WTC11 (cell line): ENCODE measurements around the gene SPX. TPM values are rescaled to one million over a fixed set of nuclear protein-coding genes. Genes with fewer than 3 reads are reported as not detected.

Source experiments
- ATAC-seq: fragments of 200-7000 bp; cut with Tn5 transposase; 2 replicates; pipeline ENCODE4 v1.10.0; 2021; ENCODE audit warnings: mild to moderate bottlenecking, moderate library complexity
- CTCF ChIA-PET: fragments of 300-600 bp; sonication (Branson Sonifier 250); formaldehyde crosslinking; loops from one replicate; lab custom pipeline; 2021; ENCODE audit warnings: antibody characterized with exemption; lab: Charles Lee
- POLR2A ChIA-PET: fragments of 350-600 bp; sonication (Branson Sonifier 250); formaldehyde crosslinking; loops from one replicate; lab custom pipeline; 2021; ENCODE audit warnings: antibody characterized with exemption; lab: Charles Lee
- DNase-seq: peaks from one replicate; pipeline ENCODE4 v3.0.0; 2021; ENCODE audit warnings: low spot score
- H3K27ac Mint-ChIP-seq: 2 replicates; pipeline ENCODE4 v1.8.0; 2021; ENCODE audit warnings: mixed read lengths
- H3K27me3 Mint-ChIP-seq: 2 replicates; pipeline ENCODE4 v1.8.0; 2021; ENCODE audit warnings: low read depth, mild to moderate bottlenecking, moderate library complexity, mixed read lengths
- H3K36me3 Mint-ChIP-seq: 2 replicates; pipeline ENCODE4 v1.8.0; 2021; ENCODE audit warnings: mixed read lengths
- H3K4me1 Mint-ChIP-seq: 2 replicates; pipeline ENCODE4 v1.8.0; 2022; ENCODE audit warnings: mixed read lengths
- H3K4me3 Mint-ChIP-seq: 2 replicates; pipeline ENCODE4 v1.8.0; 2021; ENCODE audit warnings: mild to moderate bottlenecking, moderate library complexity, mixed read lengths
- H3K9me3 Mint-ChIP-seq: 2 replicates; pipeline ENCODE4 v1.8.0; 2021; ENCODE audit warnings: mixed read lengths
- ATF6 ChIP-seq: sonication (generic); formaldehyde crosslinking; IDR thresholded peaks from 2 replicates; pipeline ENCODE4 v1.8.1; 2023; ENCODE audit warnings: mild to moderate bottlenecking, missing genetic modification reagents
- E2F1 ChIP-seq: sonication (generic); formaldehyde crosslinking; IDR thresholded peaks from 2 replicates; pipeline ENCODE4 v1.8.0; 2022; ENCODE audit warnings: mild to moderate bottlenecking, missing genetic modification reagents
- EMX1 ChIP-seq: fragments of 250-450 bp; sonication (Bioruptor Pico); IDR thresholded peaks from 2 replicates; pipeline ENCODE4 v1.8.0; 2021; ENCODE audit warnings: mild to moderate bottlenecking
- FOXK1 ChIP-seq: sonication (generic); formaldehyde crosslinking; IDR thresholded peaks from 2 replicates; pipeline ENCODE4 v1.8.0; 2022; ENCODE audit warnings: mild to moderate bottlenecking, moderate library complexity, missing genetic modification reagents
- FOXP4 ChIP-seq: sonication (generic); formaldehyde crosslinking; IDR thresholded peaks from 2 replicates; pipeline ENCODE4 v1.8.0; 2022; ENCODE audit warnings: mild to moderate bottlenecking, missing genetic modification reagents
- KAT7 ChIP-seq: sonication (generic); formaldehyde crosslinking; IDR thresholded peaks from 2 replicates; pipeline ENCODE4 v1.8.1; 2023; ENCODE audit warnings: missing genetic modification reagents, mild to moderate bottlenecking, borderline replicate concordance
- NR3C1 ChIP-seq: sonication (generic); formaldehyde crosslinking; conservative IDR thresholded peaks from 2 replicates; pipeline ENCODE4 v1.8.1; 2023; ENCODE audit warnings: low read depth, mild to moderate bottlenecking, missing genetic modification reagents
- TEAD4 ChIP-seq: sonication (generic); formaldehyde crosslinking; IDR thresholded peaks from 2 replicates; pipeline ENCODE4 v1.8.0; 2022; ENCODE audit warnings: mild to moderate bottlenecking, missing genetic modification reagents
- ZBTB21 ChIP-seq: sonication (generic); formaldehyde crosslinking; IDR thresholded peaks from 2 replicates; pipeline ENCODE4 v1.8.1; 2023; ENCODE audit warnings: mild to moderate bottlenecking, missing genetic modification reagents, borderline replicate concordance
- ZNF232 ChIP-seq: sonication (generic); formaldehyde crosslinking; IDR thresholded peaks from 2 replicates; pipeline ENCODE4 v1.8.0; 2022; ENCODE audit warnings: mild to moderate bottlenecking, missing genetic modification reagents
- ZNF396 ChIP-seq: fragments of 250-450 bp; sonication (Bioruptor Pico); IDR thresholded peaks from 2 replicates; pipeline ENCODE4 v1.8.0; 2021; ENCODE audit warnings: mild to moderate bottlenecking, moderate library complexity, borderline replicate concordance
- ZNF425 ChIP-seq: fragments of 250-450 bp; sonication (Bioruptor Pico); conservative IDR thresholded peaks from 2 replicates; pipeline ENCODE4 v1.9.0; 2021; ENCODE audit warnings: mild to moderate bottlenecking
- ZNF512 ChIP-seq: sonication (generic); formaldehyde crosslinking; IDR thresholded peaks from 2 replicates; pipeline ENCODE4 v1.8.1; 2022; ENCODE audit warnings: missing genetic modification reagents, borderline replicate concordance
- total RNA-seq: library from RNA; stranded (reverse); gene quantifications from 3 replicates; pipeline ENCODE4 v1.2.3, GENCODE V29; 2021

Gene SPX
- total RNA-seq, 1 experiment from 2014 or later: 0.46 TPM

- ChIA-PET CTCF (no interaction called here), POLR2A (no interaction called here)
- Mint-ChIP-seq H3K36me3 (no peaks in the 10 kb centered on the region), H3K4me1 (peaks cover 3% of the 10 kb centered on the region), H3K27me3 (no peaks in the 10 kb centered on the region), H3K9me3 (no peaks in the 10 kb centered on the region), H3K4me3 (no peak overlapping the region), H3K27ac (no peak overlapping the region)
- TF ChIP-seq ZNF425 (CRISPR knock-in tag): no peak
- no peak for ATAC-seq
- DNase-seq: no peak
These were observed 40.9 kb downstream of the SPX start for GRCh38 chr12:21566907-21567394.

DNA sequence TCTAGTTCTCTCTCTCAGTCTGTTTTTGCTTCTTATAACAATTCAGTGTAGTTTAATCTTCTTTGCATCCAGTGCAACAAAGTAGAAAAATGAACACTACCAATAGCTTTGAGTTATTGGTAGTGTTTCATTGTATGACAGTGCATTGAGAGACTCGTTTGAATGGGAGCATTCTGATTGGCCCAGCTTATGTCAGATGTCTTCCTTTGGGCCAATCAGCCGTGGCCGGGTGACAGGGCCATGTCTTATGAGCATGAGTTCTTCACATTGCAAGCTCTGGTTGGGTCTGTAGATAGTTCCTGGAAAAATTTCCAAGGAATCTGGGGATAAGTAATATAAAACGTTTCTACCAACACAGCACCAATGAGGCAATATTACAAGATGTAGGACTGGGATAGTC lies 42.0 kb downstream of the SPX start:
- POLR2A ChIA-PET: interaction anchor here (0.7 kb wide), 1 partner anchor 68 kb away, joined by 3 read pairs; no protein-coding TSS in a partner anchor
- ATAC-seq: no peak
- CTCF ChIA-PET: no interaction called here
- Mint-ChIP-seq H3K4me1 (peaks cover 3% of the 10 kb centered on the region), H3K27ac (no peak overlapping the region), H3K27me3 (no peaks in the 10 kb centered on the region), H3K36me3 (no peaks in the 10 kb centered on the region), H3K9me3 (no peaks in the 10 kb centered on the region), H3K4me3 (no peak overlapping the region)
- TF ChIP-seq EMX1 (CRISPR knock-in tag) (no peak), KAT7 (no peak), ZBTB21 (CRISPR knock-in tag) (no peak)
- DNase-seq: no peak

DNA sequence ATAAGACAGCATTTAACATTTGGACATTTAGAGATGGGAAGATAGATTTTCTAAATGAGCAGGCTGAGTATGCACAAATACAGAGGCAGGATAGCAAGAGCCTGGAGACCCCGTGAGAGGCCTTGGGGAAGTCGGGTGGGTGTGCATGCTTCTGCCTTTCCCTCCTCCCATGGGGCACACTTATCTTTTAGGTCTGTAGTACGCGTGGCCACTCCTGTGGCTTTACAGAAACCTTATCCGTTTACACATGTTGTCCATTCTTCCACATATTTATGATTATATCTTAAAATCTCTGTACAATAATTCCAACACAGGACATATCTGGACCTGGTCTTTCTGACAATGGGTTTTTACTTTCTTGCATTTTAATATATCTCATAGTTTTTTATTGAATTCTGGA lies 45.0 kb downstream of the SPX start:
- TF ChIP-seq NR3C1 (CRISPR knock-in tag): no peak
- TF ChIP-seq ZNF232 (CRISPR knock-in tag): no peak
- TF ChIP-seq ZNF396 (CRISPR knock-in tag): no peak
- no peak for TF ChIP-seq FOXK1
- no peak for TF ChIP-seq FOXP4 (CRISPR knock-in tag)
- no peak for TF ChIP-seq ZNF425 (CRISPR knock-in tag)
- TF ChIP-seq ZNF512 (CRISPR knock-in tag): no peak
- TF ChIP-seq E2F1 (CRISPR knock-in tag): no peak
- no peak for TF ChIP-seq TEAD4 (CRISPR knock-in tag)
- TF ChIP-seq ATF6 (CRISPR knock-in tag): no peak
- Mint-ChIP-seq H3K27me3 (0 out of 2 replicates have a peak, but pooled peaks cover 3% of the 10 kb centered on the region), H3K27ac (no peak overlapping the region), H3K9me3 (no peaks in the 10 kb centered on the region), H3K4me1 (no peaks in the 10 kb centered on the region), H3K36me3 (no peaks in the 10 kb centered on the region), H3K4me3 (no peak overlapping the region)
- no peak for DNase-seq
- POLR2A ChIA-PET: no interaction called here
- CTCF ChIA-PET: no interaction called here
- ATAC-seq: no peak
